ENCODE data around the gene MAST2.

- TF ChIP-seq CTCF (IDR thresholded peaks at IDR 0.05) (no peak), POLR2A (IDR thresholded peaks at IDR 0.05) (no peak)
Observed at GRCh38 chr1:45973121-45973520, 169.7 kb downstream of the MAST2 start.
